Fibroblast of peridontal ligament (primary cell): Measurements from ENCODE around the gene RSAD1.

Experiments
- DNase-seq: peaks from one replicate; pipeline ENCODE4 v3.0.0-alpha.2; 2010; ENCODE audit errors: extremely low read depth

The RSAD1 gene

GRCh38 chr17:50478391-50479381, at the start of gene RSAD1:
RSAD1 (plus strand) TSS chr17:50478860; CDS start chr17:50478885, 25 bp downstream.
- peak; percentile 78 for DNase-seq

DNA sequence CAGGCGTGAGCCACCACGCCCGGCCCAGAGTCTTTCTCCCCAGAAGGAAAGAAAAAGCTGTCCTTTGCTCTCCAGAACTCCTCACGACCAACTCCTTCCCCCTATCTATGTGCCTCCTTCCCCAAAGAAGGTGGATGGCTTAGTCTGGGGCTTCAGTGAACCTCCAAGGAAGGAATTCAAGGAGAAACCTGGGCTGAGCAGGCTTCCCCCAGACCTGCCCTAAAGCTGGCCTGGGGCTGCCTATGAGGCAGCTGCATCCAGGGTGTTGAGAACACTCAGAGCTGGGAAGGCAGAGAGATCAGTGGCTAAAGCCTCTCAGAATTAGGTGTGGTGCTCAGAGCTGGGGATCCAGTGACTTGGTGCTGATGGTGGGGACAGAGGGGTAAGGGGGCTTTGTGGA, 48.9 kb upstream of the RSAD1 start:
- DNase-seq = no peak

DNA sequence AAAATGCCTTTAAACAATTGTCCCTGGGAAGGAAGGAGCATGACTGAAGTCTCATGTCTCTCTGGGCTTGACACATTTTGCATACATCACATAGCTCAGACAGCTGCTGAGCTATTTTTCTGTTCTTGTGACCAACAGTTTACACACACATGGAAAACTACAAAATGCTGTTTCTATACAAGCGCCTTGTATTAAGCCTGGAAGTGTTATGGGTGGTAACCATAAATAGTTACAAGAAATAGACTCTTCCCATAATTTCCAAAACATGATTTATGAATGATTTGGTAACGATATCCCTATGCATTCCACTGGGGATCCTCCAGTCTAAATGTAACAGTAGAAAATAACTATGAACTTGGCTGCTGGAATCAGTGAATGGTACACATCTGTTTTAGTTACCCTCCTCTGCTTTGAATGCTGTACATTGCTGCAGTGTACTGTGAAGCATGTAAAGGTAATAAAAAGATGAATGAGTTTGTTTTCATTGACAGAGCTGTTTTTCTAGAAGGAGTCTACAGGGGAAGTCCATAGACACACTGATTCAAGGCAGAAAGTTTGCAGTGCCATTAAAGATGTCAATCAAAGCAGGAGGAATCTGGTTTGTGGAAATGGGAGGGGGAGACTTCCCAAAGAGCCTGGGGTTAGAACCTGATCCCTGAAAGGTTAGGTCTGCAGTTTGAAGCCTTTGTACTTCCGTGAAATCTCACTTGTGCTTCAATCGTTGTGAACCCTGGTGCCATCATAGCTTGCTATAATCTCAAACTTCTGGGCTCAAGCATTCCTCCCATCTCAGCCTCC, 47.6 kb upstream of the RSAD1 start:
- no peak for DNase-seq

- no peak for DNase-seq
Measured at GRCh38 chr17:50432125-50432762, 46.4 kb upstream of the RSAD1 start.

GRCh38 chr17:50437409-50437808, 41.3 kb upstream of the RSAD1 start:
- DNase-seq = no peak

- DNase-seq = no peak
Measured at GRCh38 chr17:50439008-50439407, 39.7 kb upstream of the RSAD1 start.

DNA sequence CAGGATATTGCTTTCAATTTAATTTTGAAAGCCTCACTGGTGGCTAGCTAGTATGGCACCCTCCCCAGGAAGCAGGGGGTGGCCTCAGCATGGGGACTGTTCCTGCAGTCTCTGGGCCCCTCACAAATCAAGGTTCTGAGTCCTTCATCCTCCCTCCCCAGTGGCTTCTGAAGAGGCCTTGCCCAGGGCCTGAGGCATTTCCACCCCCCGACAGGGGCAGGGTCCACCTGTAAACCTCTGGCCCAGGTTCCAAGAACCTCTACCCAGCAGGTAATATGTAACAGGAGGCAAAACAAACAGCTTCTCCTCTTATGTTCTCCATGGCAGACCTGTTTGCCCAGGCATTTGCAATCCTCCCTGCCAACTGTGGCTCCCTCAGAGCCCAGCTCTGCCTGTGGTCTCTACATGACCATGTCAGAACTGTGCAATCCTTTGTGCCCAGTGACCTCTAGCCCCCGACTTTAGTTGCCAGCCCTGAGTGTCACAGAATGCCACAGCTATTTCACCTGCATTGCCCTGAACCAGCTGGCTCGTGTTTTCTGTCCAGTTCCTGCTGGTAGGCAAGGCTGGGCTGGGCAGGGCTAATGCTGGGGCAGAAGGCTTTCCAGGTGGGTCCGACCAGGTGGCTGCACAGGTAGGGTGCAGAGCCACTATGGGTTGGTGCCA, 38.4 kb upstream of the RSAD1 start:
- DNase-seq = no peak

- no peak for DNase-seq
Measured at GRCh38 chr17:50440838-50441829, 37.5 kb upstream of the RSAD1 start.

- DNase-seq = peak; percentile 49
Measured at GRCh38 chr17:50443505-50443974, 35.1 kb upstream of the RSAD1 start.

GRCh38 chr17:50444841-50445715, 33.6 kb upstream of the RSAD1 start:
- DNase-seq = no peak

- DNase-seq = peak; percentile 9
Measured at GRCh38 chr17:50445730-50446325, 32.8 kb upstream of the RSAD1 start.

DNA sequence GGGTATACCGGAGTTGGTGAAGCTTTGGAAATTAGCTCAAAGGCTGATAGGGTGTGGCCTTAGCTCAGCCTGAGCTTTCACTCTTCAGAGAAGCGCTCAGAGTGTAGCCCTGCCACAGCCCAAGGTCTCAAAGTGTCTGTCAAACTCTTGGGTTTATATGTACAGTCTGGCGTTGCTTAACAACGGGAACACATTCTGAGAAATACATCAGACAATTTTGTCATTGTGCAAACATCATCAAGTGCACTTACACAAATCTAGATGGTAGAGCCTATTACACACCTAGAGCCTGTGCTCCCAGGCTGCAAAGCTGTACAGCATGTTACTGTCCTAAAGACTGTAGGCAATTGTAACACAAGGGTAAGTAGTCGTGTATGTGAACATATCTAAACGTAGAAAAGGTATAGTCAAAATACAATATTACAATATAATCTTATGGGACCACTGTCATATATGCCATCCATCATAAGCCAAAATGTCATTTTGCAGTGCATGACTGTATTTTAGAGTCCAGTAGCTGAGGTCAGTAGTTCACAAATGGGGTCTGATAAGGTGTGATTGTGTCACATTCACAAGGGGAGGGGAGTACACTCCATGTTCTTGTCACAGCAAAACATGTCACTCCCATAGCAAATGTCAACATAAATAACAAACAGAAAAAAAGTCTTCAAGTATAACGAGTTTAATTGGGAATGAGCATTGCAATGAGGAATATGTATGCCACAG, 30.6 kb upstream of the RSAD1 start:
- DNase-seq = no peak

GRCh38 chr17:50448643-50449042, 30.0 kb upstream of the RSAD1 start:
- no peak for DNase-seq

DNA sequence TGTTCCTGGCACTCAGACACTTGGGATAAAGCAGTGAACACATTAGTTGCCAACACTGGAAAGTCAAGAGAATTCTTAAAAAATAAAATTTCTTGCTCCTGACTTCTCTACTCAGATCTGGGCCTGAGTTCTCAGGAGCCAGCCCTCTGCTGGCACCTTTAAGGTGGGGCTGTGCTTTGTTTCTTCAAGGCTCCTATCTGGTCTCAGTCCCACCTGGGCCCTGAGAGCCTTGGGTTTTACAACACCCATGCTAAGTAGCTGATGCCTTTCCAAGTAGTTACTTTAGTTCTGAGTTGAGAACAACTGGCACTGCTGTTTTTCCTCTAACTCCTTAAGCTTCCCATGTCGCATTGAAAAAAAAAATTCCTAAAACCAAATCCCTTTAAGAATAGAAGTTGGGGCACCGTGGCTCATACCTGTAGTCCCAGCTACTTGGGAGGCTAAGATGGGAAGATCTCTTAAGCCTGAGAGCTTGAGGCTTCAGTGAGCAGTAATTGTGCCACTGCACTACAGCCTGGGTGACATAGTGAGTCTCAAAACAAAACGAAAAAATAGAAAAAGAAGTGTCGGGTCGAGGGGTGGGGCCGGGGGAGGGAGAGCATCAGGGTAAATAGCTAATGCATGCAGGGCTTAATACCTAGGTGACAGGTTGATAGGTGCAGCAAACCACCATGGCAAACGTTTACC, 26.6 kb upstream of the RSAD1 start:
- no peak for DNase-seq

DNA sequence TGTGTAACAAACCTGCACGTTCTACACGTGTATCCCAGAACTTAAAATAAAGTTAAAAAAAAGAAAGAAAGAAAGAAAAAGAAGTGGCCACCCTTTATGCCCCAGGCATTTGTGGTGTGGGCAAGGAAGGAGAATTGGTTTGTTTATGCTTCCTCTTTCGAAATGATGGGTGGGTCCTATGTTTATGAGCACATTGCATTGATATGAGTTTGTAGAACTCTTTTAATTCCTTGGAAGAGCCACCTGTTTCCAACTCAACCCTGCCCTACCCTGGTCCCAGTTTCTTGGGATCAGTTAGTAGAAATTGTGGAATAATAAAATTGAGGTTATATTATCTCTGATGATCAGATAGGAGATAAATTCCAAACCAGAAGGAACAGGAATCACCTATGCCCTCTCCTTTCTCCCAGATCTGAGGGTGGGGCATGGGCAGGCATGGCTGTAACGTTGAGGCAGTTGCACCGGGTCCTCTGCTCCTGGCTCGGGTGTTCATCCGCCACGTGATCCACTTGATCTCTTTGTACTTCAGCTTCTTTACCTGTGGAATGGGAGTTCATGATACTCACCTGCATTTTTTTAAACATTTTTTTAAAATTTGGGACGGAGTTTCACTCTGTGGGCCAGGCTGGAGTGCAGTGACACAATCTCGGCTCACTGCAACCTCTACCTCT, 25.9 kb upstream of the RSAD1 start:
- DNase-seq = peak; percentile 24

GRCh38 chr17:50453901-50454300, 24.8 kb upstream of the RSAD1 start:
- DNase-seq = no peak

GRCh38 chr17:50457621-50458020, 21.0 kb upstream of the RSAD1 start:
- no peak for DNase-seq
